OCI-LY7 (cell line): ENCODE results near the gene SNIP1.

Experiments
- EZH2phosphoT487 ChIP-seq: fragments of 200-600 bp; sonication (generic); IDR thresholded peaks from 2 replicates; pipeline ENCODE4 v1.6.1; 2018; ENCODE audit warnings: low read depth, borderline replicate concordance, mild to moderate bottlenecking, mixed run types, antibody characterized with exemption, low read length, moderate library complexity, mixed read lengths
- TF ChIP-seq, protein P1 (sequence below): fragments of 200-600 bp; sonication (generic); conservative IDR thresholded peaks from 2 replicates; pipeline ENCODE4 v1.5.1; 2014; ENCODE audit warnings: mild to moderate bottlenecking, antibody characterized with exemption, low read length, moderate library complexity, mixed read lengths

DNA sequence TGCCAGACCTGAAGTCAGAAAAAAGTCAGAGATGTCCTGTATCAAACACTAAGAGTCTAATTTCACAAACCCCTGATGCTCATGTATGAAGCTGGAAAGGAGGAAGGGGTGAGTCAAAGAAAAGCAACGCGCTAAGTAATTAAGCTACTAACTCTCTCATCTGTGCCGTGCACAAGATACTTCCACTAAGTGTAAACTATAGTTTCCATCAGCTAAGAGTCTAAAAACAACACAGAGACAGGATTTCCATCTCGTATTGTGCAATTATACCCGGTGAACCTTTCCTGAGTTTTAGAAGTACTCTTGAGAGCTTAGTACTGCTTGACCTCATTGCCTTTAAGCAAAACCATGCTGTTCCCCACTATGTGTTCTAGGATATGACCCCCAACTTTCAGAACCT, 21.6 kb upstream of the SNIP1 start:
- TF ChIP-seq, protein P1, sequence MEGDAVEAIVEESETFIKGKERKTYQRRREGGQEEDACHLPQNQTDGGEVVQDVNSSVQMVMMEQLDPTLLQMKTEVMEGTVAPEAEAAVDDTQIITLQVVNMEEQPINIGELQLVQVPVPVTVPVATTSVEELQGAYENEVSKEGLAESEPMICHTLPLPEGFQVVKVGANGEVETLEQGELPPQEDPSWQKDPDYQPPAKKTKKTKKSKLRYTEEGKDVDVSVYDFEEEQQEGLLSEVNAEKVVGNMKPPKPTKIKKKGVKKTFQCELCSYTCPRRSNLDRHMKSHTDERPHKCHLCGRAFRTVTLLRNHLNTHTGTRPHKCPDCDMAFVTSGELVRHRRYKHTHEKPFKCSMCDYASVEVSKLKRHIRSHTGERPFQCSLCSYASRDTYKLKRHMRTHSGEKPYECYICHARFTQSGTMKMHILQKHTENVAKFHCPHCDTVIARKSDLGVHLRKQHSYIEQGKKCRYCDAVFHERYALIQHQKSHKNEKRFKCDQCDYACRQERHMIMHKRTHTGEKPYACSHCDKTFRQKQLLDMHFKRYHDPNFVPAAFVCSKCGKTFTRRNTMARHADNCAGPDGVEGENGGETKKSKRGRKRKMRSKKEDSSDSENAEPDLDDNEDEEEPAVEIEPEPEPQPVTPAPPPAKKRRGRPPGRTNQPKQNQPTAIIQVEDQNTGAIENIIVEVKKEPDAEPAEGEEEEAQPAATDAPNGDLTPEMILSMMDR, result no peak
- no peak for TF ChIP-seq EZH2phosphoT487
